Measurements from ENCODE around the gene PREX1.

Gene PREX1

DNA sequence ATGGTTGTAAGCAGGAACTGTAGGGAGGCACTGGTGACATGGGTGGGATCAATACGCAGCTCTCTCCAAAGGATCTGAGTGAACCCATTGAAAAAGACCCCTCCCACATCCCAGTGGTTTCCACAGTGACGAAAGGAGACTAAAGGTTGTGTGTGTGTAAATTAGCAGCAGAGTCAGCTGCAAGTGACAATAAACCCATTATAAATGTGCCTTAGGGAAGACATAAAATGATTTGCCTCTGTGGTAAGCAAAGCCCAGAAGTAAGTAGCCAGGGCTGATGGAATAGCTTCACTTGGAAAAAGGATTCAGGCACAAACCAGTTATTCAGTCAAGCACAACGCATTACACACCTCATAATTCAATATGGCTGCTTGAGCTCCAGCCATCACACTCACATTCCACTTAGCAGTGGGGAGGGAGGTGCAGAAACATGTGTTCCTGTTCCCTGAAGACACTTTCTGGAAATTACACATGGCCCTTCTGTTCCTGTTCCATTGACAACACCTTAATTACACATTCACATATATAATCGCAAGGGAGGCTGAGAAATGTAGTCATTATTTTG lies 231.4 kb downstream of the PREX1 start:
- DNase-seq = no peak

GRCh38 chr20:48595495-48596333 lies 232.1 kb downstream of the PREX1 start:
- DNase-seq = no peak

DNA sequence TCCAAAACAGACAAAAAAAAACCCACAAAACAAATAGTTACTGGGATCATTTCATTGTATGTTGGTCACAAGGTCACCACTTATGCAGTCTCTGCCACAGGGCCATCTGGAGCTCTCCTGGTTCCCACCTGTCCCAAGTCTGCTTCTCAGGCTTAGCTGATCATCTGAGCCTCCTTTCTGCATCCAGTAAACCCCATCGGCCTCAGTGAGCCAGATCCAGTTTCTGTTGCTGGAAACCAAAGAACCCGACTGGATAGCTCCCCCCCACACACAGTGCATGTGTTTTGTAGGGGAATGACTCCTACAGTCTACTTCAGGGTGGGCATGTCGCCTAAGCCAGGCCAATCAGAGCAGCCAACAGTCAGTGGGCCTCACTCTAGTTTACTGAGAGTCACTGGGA lies 233.3 kb downstream of the PREX1 start:
- DNase-seq = no peak

- DNase-seq = no peak
Measured at GRCh38 chr20:48592107-48592940, 235.5 kb downstream of the PREX1 start.

- DNase-seq = no peak
Measured at GRCh38 chr20:48586730-48587129, 241.1 kb downstream of the PREX1 start.

- no peak for DNase-seq
Measured at GRCh38 chr20:48585061-48585870, 242.5 kb downstream of the PREX1 start.

DNA sequence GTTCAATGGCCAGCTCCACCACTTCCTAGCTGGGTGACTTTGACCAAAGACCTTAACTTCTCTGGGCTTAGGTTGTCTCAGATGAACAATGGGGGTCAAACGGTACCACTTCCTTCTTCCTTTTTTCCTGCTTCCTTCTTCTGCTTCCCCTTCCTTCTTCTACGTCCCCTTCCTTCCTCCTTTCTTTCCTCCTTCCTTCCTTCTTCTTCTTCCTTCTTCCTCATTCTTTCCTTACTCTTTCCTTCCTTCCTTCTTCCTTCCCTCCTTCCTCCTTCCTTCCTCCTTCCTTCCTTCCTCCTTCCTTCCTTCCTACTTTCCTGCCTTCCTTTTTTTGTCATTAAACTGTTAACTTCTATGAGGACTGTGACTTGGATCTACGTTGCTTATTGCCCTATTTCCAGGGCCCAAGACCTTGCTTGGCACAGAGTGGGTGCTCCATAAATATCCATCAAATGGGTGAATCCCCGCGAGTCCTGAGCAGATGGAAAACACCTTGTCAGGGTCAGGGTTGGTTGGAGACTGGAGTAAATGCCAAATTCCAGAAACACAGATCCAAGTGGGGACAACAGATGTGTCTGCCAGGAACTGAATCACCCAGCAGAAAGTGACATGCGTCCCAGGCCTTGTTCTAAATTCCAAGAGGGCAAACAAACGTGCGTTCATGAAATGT lies 243.3 kb downstream of the PREX1 start:
- DNase-seq = no peak

GRCh38 chr20:48583801-48584200 lies 244.0 kb downstream of the PREX1 start:
- no peak for DNase-seq

- DNase-seq = no peak
Measured at GRCh38 chr20:48583171-48583570, 244.6 kb downstream of the PREX1 start.

DNA sequence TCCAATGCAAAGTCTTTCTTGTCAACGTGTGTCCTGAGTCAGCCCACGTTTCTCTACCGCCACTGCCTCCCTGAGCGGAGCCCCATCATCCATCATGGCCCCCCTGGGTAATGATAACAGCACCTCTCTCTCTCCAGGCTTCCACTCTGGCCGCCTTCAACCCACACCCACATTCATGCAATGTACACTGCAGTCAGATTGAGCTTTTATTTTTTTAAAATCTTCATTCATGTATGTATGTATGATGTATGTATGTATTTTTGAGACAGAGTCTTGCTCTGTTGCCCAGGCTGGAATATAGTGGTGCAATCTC lies 245.2 kb downstream of the PREX1 start:
- no peak for DNase-seq

DNA sequence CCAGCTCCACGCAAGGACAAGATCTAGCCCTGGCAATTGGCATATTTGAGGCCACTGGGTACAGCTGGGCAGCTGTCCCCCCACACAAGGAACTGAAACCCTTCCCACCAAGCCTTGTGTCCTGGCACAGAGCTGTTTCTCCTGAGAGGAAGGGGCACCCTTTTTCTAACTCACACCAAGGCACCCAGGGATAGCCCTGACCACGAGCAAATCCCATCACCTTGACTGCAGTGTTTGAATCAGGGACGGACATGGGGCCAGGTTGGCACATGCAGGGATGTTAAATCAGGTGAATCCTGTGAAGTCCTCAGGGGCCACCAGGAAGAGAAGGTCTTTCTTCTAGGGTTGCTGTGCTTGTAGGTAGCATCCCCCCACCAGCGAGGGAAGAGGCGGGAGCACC lies 246.6 kb downstream of the PREX1 start:
- DNase-seq = no peak

DNA sequence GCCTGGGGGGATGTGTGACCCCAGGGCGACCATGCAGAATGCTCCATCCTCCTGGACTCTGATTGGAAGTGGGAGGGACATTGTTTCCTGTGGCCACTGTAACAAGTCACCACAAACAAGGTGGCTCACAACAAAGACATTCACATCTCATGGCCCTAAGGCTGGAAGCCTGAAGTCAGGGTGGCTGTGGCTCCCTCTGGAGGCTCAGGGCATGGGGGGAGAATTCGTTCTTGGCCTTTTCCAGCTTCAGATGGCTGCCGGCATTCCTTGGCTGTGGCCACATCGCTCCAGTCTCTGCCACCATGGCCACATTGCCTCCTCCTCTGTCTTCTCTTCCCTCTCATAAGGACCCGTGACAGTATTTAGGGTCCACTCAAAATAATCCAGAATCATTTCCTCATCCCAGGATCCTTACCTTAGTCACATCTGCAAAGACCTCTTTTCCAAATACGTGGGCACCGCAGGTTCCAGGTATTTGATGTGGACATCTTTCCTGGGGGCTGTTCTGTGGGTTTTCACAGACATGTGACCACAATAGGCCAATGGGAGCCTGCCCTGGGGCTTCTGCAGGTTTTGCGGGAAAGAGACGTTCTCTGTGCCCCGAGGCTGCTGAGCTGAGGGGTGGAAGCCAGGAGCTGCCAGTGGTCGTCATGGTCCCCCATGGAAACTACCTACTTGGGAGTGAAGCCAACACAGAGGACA lies 249.3 kb downstream of the PREX1 start:
- DNase-seq = no peak

- DNase-seq = no peak
Measured at GRCh38 chr20:48577557-48577956, 250.2 kb downstream of the PREX1 start.

- DNase-seq = no peak
Measured at GRCh38 chr20:48574383-48574782, 253.4 kb downstream of the PREX1 start.
